GM19238 (cell line): ENCODE data around the gene APOBEC3B.
"Not testable (repeated sequence)": the region's sequence is repeated elsewhere in the genome, so short reads cannot be mapped to it uniquely, and the experiment has no call there.

Experiments
- DNase-seq: peaks from one replicate; pipeline ENCODE4 v3.0.0; 2011; ENCODE audit warnings: low spot score; ENCODE audit not compliant: insufficient read length

Gene APOBEC3B

DNA sequence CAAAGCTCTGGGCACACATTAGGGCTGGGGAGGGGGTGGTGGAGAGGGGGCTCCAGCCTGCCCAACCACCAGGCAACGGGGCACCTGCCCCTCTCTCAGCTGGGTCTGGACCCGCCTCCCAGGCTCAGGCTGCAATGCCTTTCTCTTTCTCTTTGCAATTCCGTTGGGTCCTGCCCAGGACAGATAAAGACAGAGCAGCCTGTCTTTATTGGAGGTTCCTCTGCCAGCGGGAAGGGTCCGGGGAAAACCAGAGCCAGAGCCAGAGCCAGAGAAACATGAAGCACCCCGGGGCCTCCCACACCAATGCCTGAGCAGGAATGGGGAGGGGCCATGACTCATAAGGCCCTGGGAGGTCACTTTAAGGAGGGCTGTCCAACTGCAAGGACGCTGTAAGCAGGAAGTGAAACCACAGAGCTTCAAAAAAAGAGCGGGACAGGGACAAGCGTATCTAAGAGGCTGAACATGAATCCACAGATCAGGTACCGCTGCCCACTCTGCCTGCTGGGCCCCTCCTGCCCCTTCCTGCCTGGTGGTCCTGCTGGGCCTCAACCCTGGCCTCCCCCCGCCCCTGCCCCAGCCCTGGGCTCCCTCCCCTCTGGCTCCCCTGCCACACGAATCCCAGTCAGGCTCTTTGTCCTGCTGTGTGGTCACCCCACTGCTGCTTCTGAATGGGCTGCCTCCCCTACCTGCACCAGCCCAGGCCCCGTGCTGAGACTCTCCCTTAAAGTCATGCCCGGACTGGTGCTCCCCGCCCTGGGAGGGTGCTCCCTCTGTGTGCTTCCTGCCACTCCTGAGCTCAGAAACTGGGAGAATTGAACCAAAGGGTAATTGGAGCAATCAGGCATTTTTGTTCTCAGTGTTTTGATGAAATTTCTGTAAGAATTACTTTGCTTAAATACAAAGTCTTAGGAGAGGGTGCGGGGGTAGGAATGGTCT, at the start of gene APOBEC3B:
TSS of gene APOBEC3B (plus strand) at position 356 of the 936 bp plus-strand sequence. CDS start at position 463, 107 bp downstream.
- peak; percentile 81 for DNase-seq

DNA sequence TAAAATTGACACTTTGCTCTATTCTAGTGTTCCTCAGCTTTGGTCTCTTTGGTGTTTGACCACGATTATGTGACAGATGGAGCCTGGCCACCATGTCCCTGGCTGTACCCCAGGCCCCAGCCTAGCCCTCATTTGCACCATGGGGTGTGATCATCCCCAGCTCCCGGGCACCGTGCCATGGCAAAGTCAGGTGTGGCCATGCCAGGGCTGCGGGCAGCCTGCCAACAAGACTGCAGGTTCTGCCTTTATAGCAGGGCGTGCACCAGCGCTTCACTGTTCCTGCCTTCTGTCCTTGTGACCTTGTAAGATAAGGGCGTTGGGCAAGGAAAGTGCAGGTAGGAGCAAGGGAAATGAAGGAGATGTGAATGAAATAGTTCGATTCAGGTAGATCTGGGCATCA, 47.1 kb upstream of the APOBEC3B start:
- DNase-seq = no peak

DNA sequence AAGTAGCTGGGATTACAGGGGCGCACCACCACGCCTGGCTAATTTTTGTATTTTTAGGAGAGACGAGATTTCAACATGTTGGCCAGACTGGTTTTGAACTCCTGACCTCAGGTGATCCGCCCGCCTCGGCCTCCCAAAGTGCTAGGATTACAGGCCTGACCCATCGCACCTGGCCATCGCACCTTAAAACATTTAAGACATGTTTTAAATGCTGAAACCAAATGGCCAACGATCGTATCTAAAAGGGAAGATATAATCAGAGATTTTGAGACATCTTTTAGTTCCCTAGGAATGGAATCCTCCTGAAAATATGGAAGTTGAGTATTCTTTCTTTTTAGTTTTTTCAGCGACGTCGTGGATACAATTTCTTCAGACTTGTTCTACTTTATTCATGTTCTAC, 46.5 kb upstream of the APOBEC3B start:
- DNase-seq = no peak

DNA sequence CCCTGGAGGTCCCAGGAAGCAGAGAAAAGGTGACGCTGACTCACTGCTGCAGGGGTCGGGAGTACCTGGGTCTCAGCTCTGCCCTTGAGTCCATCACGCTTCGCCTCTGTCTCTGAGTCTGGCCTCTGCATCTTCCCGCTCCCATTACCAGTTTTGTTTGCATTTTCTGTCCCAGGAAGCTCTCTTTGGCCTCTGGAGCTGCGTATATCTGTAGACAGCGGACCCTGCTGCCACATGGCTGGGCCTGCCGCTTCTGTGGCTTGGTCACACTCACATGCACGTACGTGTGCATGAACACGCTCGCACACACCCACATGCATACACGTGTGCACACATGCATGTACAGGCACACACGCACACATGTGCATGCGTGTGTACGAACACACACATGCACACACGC, 45.6 kb upstream of the APOBEC3B start:
- DNase-seq = no peak

DNA sequence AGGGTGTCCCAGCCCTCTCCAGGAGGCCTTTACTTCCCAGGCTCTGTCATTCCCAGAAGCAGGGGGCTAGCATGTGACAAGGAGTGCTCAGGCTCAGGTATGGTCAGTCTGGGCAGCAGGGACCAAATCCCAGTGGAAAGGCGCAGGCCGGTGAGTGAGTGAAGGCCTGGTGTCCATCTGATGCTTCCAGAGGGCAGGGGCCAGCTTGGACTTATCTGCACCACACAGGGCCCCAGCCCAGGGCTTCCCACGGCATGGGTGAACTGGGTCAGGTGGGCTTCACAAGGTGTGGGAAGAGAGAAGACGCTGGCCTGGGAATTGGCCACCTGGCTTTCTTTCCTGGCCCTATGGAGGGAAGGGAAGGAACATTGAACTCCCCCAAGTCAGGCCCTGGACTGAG, 45.1 kb upstream of the APOBEC3B start:
- DNase-seq = no peak

DNA sequence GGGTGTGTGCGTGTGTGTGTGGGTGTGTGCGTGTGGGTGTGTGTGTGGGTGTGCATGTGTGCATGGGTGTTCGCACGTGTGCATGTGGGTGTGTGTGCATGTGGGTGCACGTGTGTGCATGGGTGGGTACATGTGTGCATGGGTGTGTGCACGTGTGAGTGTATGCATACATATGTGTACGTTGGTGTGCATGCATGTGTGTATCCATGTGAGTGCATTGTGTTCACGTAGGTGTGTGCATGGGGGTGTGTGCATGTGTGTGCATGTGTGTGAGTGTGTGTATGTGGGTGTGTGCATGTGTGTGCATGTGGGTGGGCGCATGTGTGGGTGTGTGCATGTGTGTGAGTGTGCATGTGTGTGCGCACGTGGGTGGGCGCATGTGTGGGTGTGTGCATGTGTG, 44.6 kb upstream of the APOBEC3B start:
- DNase-seq = no peak

DNA sequence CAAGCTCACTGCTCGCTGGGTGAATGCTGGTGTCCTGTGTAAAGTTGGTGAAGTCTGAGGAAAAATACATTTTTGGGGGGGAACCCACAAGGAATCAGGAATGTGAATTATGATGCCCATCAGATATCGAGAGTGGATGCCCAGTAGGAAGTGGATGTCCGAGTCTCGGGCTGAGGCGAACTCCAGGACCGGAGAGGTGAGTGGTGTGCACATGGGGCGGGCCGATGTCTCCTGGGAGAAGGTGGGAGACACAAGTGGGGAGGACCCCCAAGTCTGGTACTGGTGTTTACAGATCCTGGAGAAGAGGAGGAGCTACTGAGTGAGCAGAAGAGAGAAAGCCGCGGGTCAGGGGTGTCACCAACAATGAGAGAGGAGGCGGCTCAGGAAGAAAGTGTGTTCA, 43.9 kb upstream of the APOBEC3B start:
- no peak for DNase-seq

DNA sequence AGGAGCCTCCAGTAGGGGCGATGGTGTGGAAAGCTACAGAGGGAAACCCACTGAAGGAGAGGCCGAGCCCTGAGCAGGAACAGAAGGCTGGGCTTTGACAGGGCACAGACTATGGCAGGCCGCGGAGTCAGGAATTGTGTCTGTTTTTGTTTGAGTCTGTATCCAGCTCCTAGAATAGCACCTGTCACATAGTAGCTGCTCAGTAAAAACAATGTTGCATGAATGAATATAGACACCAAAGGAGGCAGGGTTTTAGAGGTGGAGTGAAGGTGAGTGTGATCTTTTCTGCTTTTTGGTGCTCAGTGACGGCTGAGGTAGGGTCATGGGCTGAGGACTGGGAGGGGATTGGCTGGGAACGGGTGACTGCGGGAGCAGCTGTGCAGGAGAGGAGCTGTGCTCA, 43.2 kb upstream of the APOBEC3B start:
- DNase-seq = no peak

DNA sequence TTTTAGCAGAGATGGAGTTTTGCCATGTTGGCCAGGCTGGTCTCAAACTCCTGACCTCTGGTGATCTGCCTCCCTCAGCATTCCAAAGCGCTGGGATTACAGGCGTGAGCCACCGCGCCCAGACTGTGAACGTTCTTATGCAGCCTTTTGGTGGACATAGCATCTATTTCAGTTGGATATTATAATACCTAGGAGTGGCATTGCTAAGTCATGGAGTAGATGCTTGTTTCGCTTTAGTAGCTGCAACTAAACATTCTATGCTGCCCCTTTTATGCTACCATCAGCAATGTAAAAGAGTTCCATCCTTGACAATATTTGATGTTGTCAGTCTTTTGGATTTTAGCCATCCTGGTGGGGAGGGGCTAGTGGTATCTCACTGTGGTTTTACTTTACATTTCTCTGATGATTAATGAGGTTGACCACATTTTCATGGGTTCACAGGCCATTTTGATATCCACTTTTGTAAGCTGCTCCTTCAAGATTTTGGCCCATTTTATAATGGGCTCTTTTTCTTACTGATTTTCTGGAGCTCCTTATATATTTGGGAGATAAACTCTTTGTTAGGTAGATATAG, 41.2 kb upstream of the APOBEC3B start:
- DNase-seq = no peak

DNA sequence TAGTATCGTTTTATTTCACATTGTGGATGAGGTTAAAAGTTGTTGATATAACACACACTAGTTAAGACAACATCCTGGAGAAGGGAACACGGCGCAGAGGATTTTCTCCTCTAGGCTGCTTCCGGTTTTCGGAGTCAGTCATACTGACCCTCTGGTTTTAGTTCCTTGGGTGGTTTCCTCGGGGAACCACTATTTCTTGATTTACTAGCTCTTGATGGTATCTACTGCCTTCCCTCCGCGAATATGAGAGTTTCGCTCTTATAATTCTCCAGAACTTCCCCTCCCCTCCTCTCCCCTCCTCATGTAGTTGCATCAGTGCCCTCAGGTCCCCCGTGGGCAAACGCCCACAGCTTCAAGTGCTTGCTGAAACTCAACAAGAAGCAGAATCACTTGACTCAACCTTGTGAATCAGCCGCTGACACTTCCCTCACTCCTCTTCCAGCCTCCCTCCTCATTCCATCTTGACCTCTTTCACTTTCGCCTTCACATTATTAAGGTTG, 40.6 kb upstream of the APOBEC3B start:
- DNase-seq = peak; percentile 53

DNA sequence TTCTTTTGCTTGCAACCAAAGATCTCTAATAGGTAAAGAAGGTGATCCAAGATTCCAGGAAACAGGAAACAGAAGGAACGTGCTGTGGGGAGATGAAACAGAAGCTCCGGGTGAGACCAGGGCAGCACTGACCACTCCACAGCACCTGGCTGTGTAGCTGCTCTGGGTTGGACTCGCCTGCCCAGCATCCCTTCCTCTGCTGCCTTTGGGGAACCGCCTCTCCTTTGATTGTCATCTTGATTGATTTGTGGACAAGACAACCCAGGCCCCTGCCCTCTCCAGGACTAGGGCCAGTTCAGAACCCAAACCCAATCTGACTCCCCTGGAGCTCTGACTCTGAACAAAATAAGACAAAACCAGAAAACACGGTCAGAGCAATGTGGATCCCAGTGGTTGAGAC, 39.4 kb upstream of the APOBEC3B start:
- no peak for DNase-seq

DNA sequence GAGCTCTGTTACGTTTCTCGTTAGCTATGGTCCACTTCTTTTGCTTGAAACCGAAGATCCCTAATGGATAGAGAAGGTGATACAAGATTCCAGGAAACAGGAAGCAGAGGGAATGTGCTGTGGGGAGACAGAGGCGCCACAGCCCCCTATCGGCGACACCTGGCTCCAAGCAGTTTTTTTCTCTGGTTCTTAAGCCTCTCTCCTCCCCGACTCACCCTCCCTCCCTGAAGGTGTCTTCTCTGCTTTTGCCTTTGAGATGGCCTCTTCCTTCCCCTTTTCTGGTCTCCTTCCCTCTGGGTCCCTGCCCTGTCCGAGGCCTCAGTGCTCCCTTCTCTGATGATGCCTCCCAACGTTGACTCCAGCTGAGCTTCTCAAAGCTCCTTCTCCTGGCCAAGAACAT, 38.9 kb upstream of the APOBEC3B start:
- DNase-seq = no peak

DNA sequence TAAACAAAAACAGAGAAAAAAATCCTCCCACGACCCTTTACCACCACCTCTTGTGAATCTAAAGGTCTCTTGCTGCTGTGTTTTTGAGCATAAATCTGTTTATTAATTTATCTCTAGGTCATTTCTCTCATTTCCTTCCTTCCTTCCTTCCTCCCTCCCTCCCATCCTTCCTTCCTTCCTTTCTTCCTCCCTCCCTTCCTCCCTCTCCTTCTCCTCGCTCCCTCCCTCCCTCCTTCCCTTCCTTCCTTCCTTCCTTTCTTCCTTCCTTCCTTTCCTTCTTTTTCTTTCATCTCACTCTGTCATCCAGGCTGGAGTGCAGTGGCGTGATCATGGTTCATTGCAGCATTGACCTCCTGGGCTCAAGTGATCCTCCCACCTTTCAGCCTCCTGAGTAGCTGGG, 38.3 kb upstream of the APOBEC3B start:
- no peak for DNase-seq

DNA sequence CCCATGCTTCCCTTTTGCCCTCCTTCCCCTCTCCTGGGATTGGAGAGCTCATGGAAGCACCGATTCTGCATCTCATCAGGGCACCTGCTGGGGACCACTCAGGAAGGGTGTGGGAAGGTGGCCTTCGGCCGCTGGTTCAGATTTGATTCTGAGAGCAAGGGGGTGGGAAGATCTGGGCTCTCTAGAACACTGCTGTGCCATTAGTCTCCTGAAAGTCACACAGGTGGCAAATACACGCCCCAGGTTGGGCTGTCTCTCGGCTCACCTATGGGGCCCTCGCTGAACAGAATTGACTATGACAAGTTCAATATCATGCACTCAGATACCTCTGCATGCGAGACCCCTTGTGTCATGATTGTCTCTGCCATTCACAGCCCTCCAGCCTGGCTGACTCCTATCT, 37.5 kb upstream of the APOBEC3B start:
- DNase-seq = no peak

DNA sequence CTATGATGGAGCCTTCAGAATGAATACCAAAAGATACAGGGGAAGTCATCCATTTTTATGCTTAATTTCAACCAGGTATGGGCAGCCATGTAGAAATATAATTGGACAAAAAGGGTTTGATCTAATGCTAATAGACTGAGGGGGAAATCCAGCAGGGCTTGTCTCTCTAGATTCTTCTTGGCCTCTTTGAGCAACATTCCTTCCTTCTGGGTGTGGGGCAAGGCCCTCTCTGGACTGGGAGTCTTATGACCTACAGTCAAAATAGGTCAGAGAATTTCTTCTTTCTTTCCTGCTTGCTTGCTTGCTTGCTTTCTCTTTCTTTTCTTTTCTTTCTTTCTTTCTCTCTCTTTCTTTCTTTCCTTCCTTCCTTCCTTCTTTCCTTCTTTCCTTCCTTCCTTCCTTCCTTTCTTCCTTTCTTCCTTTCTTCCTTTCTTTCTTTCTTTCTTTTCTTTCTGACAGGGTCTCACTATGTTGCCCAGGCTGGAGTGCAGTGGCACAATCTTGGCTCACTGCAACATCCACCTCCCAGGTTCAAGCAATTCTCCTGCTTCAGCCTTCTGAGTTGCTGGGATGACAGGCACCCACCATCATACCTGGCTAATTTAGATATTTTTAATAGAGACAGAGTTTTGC, 36.3 kb upstream of the APOBEC3B start:
- DNase-seq = not testable (repeated sequence)

DNA sequence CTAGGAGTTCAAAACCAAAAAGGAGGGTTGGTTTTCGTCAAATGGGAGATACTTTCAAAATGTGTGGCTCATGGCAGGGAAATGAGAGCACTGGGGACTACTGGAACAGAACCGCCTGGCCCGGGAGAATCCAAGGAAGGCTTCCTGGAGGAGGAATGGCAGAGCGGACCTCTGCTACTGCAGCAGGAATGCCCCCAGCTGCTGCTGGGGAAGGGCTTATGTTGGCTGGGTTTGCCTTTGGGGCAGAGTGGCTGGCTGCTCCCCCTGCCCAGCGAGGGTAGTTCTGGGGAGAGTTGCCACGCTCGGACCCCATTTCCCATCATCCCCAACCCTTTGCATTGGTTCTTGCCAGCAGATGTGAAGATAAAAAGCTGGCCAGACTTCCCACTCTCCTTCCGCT, 35.4 kb upstream of the APOBEC3B start:
- no peak for DNase-seq

DNA sequence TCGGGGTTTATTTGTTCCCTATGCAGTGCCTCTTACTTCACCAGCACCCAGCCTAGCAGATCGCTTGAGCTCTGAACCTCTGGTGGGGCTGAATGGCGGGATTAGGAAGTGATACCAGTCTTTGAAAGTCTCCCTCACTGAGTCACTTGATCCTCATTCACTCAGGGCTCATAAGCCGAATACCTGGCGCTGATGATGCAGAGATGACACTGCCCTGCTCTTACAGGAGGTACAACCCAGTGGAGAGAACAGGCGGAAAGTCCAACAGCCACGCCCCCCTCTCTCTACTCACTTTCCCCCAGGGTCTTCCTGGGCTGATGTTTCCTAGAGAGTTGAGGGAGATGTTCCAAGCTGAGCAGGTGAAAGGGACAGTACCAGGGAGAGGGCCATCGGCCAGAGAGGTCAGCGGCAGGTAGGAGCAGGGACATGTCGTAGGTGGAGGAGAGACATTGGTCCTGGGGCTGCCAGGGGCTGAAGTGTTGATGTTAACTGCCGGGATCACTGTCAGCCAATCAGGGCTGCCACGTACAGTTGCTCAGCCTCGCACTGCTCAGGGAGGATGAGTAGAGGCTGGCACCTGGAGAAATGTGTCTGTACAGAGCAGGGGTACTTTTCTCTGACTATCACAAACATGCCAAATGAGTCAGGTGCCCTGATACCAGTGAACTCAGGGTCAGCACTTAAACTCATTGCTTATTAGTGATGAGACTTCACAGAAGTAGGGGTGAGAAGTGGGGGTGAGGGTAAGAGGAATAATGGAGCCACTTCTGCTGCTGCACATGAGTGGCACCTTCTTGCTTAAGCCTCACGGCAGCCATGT, 34.6 kb upstream of the APOBEC3B start:
- no peak for DNase-seq

DNA sequence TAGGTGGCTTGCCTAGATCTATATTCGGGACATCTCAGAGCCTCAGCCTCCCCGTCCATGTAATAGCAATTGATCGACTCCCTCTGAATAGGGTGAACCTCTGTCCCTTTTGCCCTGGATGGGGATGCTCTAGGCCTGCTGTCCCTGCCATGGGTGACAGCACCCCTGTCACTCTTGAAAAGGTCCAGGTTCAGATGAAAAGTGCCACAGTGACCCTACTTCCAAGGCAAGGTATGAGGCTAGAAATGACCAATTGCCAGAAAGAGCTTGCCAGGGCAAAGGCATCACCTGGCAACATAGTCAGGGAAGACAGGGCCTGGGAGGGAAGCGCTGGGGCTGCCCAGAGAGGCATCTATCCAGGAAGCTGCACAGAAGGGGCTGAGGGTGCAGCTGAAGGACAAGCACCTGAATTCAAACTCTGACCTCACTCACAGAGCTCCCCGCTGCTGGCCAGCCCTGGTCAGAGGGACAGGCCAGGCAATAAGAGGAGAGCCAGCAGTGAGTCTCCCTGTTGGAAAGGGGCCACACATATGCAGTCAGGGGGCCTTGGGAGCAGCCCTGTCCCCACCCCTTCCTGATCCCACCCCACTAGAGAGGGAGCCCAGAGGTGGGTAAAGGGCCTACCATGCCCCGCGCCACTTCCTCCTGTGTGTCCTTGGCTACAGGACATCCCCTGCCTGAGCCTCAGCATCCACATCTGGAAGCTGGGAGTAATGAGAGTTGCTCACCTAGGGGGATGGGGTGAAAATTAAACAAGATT, 33.8 kb upstream of the APOBEC3B start:
- no peak for DNase-seq

DNA sequence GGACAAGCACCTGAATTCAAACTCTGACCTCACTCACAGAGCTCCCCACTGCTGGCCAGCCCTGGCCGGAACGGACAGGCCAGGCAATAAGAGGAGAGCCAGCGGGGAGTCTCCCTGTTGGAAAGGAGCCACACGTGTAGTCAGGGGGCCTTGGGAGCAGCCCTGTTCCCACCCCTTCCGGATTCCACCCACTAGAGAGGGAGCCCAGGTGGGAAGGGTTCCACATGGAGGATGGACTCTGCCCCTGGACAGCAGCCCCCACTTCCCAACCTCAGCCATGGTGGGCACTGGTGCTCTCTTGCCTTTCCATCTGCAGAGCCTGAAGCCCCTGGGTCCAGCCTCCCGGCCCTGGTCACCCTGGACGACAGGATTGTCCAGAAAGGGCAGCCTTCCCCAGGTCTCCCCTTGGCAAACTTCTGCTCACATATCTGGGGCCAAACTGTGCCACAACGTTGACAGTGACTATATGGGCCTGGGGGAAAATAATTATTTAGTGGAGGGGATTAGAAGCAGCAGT, 32.2 kb upstream of the APOBEC3B start:
- DNase-seq = no peak

DNA sequence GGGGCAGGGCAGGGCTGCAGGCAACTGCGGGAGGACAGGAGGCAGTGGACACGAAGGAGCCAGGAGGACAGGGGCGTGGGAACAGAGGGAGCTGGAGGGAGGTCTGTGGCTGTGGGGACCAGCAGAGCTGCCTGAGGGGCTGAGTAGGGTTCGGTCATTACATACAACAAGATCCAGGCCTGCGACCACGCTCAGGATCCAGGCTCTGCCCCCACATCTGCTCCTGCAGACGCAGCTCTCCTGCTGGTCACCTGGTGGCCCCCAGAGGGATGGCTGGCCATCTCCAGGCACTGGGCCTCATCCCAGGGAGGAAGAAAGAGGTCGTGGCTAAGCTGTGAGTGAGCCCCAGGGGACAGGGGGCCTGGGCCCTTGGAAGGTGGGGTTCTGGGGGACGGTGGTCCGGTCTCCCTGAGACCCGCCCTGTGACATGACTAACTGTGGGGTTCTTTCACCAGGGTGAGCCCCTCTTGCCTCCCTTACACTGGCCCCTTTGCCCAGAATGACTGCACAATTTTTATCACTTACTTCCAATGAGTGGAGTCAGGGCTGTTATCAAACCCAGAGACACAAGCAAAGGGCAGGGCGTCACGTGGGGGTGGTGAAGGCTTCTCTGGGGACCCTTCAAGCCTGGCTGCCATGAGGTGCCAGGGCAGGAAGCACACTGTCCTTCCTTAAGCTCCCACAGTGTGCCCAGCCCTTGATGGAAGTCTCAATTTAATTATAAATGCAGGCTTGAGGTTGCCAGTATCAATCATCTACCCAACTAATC, 31.4 kb upstream of the APOBEC3B start:
- DNase-seq = no peak
